Thyroid gland (tissue), 4 donors: Measurements from ENCODE around the gene IGFBPL1. TPM values are rescaled to one million over a fixed set of nuclear protein-coding genes. Genes with fewer than 3 reads are reported as not detected.

Experiments
- DNase-seq, 2 donors: peaks; one replicate each; pipeline ENCODE4 v3.0.0-alpha.2; 2019
- H3K27ac ChIP-seq, 3 donors: fragments of 200-600 bp; sonication (generic); 1 replicate in 2 of 3; 2 replicates in 1 of 3; pipeline ENCODE4 v1.5.1; 2016 to 2019; ENCODE audit warnings: mild to moderate bottlenecking in 1 of 3, moderate library complexity in 1 of 3
- H3K27me3 ChIP-seq: fragments of 200-600 bp; sonication (generic); one replicate; pipeline ENCODE4 v1.5.1; 2019
- H3K36me3 ChIP-seq, 2 donors: fragments of 200-600 bp; sonication (generic); one replicate each; pipeline ENCODE4 v1.5.1; 2016 to 2019
- H3K4me1 ChIP-seq, 2 donors: fragments of 200-600 bp; sonication (generic); one replicate each; pipeline ENCODE4 v1.5.1; 2017 to 2019
- H3K4me3 ChIP-seq, 3 donors: fragments of 200-600 bp; sonication (generic); replicated peaks in 1 of 3; 1 replicate in 2 of 3; 2 replicates in 1 of 3; pipeline ENCODE4 v1.5.1; 2016; ENCODE audit warnings: mild to moderate bottlenecking in 1 of 3
- H3K9me3 ChIP-seq: fragments of 200-600 bp; sonication (generic); one replicate; pipeline ENCODE4 v1.5.1; 2017
- POLR2A ChIP-seq, 2 donors: fragments of 450-650 bp; IDR thresholded peaks; one replicate each; pipeline ENCODE4 v1.6.1; 2017; ENCODE audit warnings: antibody characterized with exemption in 2 of 2, mild to moderate bottlenecking in 2 of 2, moderate library complexity in 1 of 2
- WGBS, 2 donors: methylation state at CpG; one replicate each; pipeline ENCODE4 v1.1.5; 2017; 5-methylcytosine and 5-hydroxymethylcytosine counted together
- intact Hi-C: fragments of 100-400 bp; cut with DNase I; formaldehyde crosslinking; loops from one replicate; pipeline ENCODE4 v1.15.1; 2023
- total RNA-seq, 4 donors: library from RNA; depleted of rRNA; stranded (reverse); fragments of >200 nt; gene quantifications; one replicate each; pipeline ENCODE4 v1.2.3, GENCODE V29; 2016
- TF ChIP-seq, protein P1 (sequence below), 6 experiments: fragments of 200-600 bp in 3 of 6; fragments of 450-650 bp in 3 of 6; sonication (generic) in 3 of 6; IDR thresholded peaks; one replicate each; pipeline ENCODE4 v1.5.1; 2016 to 2019; ENCODE audit warnings: antibody characterized with exemption in 6 of 6, mild to moderate bottlenecking in 2 of 6, inconsistent platforms in 1 of 6, moderate library complexity in 1 of 6

IGFBPL1 gene
- total RNA-seq, 4 donors from 2014 or later = 20.3 to 116 (median 29.1) TPM

DNA sequence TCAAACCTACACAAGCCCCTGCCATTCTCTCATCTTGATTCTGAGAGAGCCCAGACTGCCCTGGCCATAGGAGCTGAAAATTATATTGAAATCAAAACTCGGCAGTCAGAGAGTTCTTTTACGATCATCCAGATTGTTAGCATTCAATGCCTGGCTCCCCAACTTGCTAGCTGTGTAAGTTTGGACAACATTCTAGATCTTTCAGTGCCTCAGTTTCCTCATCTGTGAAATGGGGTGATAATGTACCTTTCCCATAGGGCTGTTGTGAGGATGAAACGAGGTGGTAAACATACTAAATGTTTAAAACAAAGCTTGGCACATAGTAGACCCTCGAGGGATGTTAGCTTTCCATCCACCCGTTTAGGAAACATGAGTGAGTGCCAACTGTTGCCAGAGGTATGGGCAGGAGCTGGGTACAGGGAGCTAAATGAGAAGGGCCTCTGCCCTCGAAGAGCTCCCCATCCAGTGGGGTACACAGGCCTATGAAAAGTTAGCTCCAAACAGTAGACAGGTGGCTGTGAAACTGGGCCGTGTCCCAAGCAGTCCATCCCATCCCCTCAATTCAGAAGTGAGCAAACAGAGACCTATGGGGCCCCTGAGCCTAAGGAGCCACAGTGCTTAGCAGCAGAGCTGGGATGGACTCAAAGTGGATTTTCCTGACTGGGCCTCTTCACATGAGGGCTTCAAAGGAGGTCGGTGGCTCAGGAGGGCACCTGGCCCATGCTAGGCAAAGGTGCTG lies 17.3 kb upstream of the IGFBPL1 start:
- TF ChIP-seq POLR2A (IDR thresholded peaks at IDR 0.05) = no peak
- TF ChIP-seq, protein P1, sequence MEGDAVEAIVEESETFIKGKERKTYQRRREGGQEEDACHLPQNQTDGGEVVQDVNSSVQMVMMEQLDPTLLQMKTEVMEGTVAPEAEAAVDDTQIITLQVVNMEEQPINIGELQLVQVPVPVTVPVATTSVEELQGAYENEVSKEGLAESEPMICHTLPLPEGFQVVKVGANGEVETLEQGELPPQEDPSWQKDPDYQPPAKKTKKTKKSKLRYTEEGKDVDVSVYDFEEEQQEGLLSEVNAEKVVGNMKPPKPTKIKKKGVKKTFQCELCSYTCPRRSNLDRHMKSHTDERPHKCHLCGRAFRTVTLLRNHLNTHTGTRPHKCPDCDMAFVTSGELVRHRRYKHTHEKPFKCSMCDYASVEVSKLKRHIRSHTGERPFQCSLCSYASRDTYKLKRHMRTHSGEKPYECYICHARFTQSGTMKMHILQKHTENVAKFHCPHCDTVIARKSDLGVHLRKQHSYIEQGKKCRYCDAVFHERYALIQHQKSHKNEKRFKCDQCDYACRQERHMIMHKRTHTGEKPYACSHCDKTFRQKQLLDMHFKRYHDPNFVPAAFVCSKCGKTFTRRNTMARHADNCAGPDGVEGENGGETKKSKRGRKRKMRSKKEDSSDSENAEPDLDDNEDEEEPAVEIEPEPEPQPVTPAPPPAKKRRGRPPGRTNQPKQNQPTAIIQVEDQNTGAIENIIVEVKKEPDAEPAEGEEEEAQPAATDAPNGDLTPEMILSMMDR (IDR thresholded peaks at IDR 0.05) = no peak
- 85% methylated on average over 8 of the region's 8 CpGs for WGBS, 2 donors
- peaks cover 3 to 10% of the 10 kb centered on the region in 2 donors for H3K4me1 ChIP-seq
- DNase-seq = no peak
- no peak overlapping the region for H3K27ac ChIP-seq
- H3K36me3 ChIP-seq = no peaks in the 10 kb centered on the region
- H3K4me3 ChIP-seq = no peak overlapping the region
- no peaks in the 10 kb centered on the region for H3K9me3 ChIP-seq
- H3K27me3 ChIP-seq = no peaks in the 10 kb centered on the region
- intact Hi-C loops = no loop called here

DNA sequence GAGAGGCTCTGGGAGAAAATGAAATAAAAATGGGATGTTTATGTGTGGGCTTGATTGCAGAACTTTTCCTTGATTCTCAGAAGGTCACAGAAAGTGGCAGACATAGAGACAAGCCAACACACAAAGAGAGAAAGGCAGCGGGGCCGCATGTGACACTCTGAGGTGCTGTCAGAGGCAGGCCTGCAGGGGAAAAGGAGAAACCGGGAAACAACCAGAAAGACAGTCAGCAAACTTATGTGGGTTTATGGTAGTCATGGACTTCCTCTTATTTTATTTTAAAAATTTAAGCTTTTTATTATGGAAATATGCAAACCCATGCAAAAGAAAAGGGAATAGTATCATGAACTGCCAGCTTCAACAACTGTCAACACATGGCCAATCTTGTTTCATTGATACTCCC lies 16.3 kb upstream of the IGFBPL1 start:
- intact Hi-C loops = no loop called here
- 84% methylated on average over 3 of the region's 3 CpGs for WGBS, 2 donors

DNA sequence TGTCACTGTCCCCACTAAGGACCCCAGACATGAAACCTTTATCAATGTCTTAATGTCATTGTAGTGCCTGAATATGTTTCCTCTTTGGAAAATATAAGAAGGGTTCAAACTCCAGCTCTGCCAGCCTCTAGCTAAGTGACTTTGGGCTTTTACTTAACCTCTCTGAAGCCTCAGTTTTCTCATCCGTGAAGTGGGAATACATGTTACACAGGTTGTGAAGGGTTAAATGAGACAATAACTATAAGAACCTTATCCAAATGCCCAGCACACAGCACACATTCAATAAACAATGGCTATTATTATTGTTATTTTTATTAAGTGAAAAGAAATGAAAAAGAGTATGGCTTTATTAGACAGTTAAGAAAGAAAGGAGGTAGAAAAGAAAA lies 15.7 kb upstream of the IGFBPL1 start:
- DNase-seq = no peak
- WGBS, 2 donors = 95 to 100% methylated on average over 1 of the region's 1 CpG
- TF ChIP-seq, protein P1 (IDR thresholded peaks at IDR 0.05) = no peak
- no peak for TF ChIP-seq POLR2A (IDR thresholded peaks at IDR 0.05)

More for the DNA sequence above, 16.3 kb upstream of the IGFBPL1 start:
- no peak overlapping the region for H3K4me3 ChIP-seq
- no peak for DNase-seq
- TF ChIP-seq, protein P1 (IDR thresholded peaks at IDR 0.05) = no peak
- no peak for TF ChIP-seq POLR2A (IDR thresholded peaks at IDR 0.05)
- peaks cover 3 to 10% of the 10 kb centered on the region in 2 donors for H3K4me1 ChIP-seq
- H3K36me3 ChIP-seq = no peaks in the 10 kb centered on the region
- no peaks in the 10 kb centered on the region for H3K9me3 ChIP-seq
- H3K27ac ChIP-seq = no peak overlapping the region
- no peaks in the 10 kb centered on the region for H3K27me3 ChIP-seq

DNA sequence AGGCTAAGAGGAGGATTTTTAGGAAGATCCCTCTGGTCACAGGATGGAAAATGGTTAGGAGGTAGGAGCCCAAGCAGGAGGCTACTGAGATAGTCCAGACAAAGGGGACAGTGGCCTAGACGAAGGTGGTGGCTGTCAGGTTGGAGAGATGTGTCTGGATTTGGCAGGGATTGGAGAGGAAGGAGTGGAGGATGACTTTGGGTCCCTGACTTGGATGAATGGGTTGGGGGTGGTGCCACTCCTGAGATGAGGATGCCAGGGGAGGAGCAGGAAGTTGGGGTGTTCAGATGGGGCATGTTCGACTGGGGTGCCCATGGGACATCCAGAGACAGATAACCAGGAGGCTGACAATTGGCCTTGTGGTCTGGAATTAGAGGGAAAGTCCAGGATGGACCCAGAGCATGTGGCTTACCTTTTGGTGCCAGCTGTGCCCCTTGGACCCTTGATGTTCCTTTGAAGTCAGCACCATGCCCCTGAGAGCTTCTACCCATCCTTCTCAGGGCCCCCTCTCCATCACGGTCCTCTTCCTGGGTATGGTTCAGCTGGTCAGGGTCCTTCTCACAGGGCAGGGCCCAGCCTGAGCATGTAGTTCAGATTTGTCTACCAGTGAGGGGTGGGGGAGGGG lies 15.1 kb upstream of the IGFBPL1 start:
- H3K27ac ChIP-seq = no peak overlapping the region
- peaks cover 3 to 10% of the 10 kb centered on the region in 2 donors for H3K4me1 ChIP-seq
- intact Hi-C loops = no loop called here
- no peaks in the 10 kb centered on the region for H3K36me3 ChIP-seq
- TF ChIP-seq, protein P1 (IDR thresholded peaks at IDR 0.05) = no peak
- no peak for TF ChIP-seq POLR2A (IDR thresholded peaks at IDR 0.05)
- WGBS, 2 donors = 78 to 85% methylated on average over 3 of the region's 3 CpGs
- H3K9me3 ChIP-seq = no peaks in the 10 kb centered on the region
- no peak overlapping the region for H3K4me3 ChIP-seq
- H3K27me3 ChIP-seq = no peaks in the 10 kb centered on the region
- no peak for DNase-seq

More for the DNA sequence above, 15.7 kb upstream of the IGFBPL1 start:
- no peak overlapping the region for H3K4me3 ChIP-seq
- H3K9me3 ChIP-seq = no peaks in the 10 kb centered on the region
- no peak overlapping the region for H3K27ac ChIP-seq
- intact Hi-C loops = no loop called here
- H3K36me3 ChIP-seq = no peaks in the 10 kb centered on the region
- H3K4me1 ChIP-seq = peaks cover 3 to 10% of the 10 kb centered on the region in 2 donors
- no peaks in the 10 kb centered on the region for H3K27me3 ChIP-seq
